HG03354 (cell line): ENCODE measurements around the gene E2F1.

Experiments
- ATAC-seq: cut with Tn5 transposase; IDR thresholded peaks from one replicate; pipeline ENCODE4 v1.9.1; 2021; ENCODE audit warnings: mild to moderate bottlenecking; ENCODE audit not compliant: unreplicated experiment, poor library complexity, severe bottlenecking

The E2F1 gene

GRCh38 chr20:33660685-33661058 is 25.5 kb downstream of the E2F1 start:
- no peak for ATAC-seq

GRCh38 chr20:33660035-33660684 is 26.0 kb downstream of the E2F1 start:
- ATAC-seq = no peak

- ATAC-seq = no peak
These were observed 26.7 kb downstream of the E2F1 start for GRCh38 chr20:33659341-33660034.

- ATAC-seq = no peak
These were observed 27.3 kb downstream of the E2F1 start for GRCh38 chr20:33658929-33659328.

GRCh38 chr20:33658510-33658909 is 27.7 kb downstream of the E2F1 start:
- no peak for ATAC-seq

GRCh38 chr20:33657704-33658095 is 28.5 kb downstream of the E2F1 start:
- no peak for ATAC-seq

- ATAC-seq = no peak
These were observed 29.1 kb downstream of the E2F1 start for GRCh38 chr20:33656783-33657703.

GRCh38 chr20:33656010-33656782 is 30.0 kb downstream of the E2F1 start:
- ATAC-seq = no peak

GRCh38 chr20:33655164-33655563 is 31.0 kb downstream of the E2F1 start:
- ATAC-seq = no peak

- no peak for ATAC-seq
These were observed 31.5 kb downstream of the E2F1 start for GRCh38 chr20:33654680-33655161.

- no peak for ATAC-seq
These were observed 32.1 kb downstream of the E2F1 start for GRCh38 chr20:33653900-33654596.

- ATAC-seq = no peak
These were observed 32.8 kb downstream of the E2F1 start for GRCh38 chr20:33653218-33653899.

- no peak for ATAC-seq
These were observed 34.6 kb downstream of the E2F1 start for GRCh38 chr20:33651562-33652048.

- ATAC-seq = no peak
These were observed 35.2 kb downstream of the E2F1 start for GRCh38 chr20:33650753-33651561.

- ATAC-seq = no peak
These were observed 36.0 kb downstream of the E2F1 start for GRCh38 chr20:33650111-33650752.

- no peak for ATAC-seq
These were observed 36.9 kb downstream of the E2F1 start for GRCh38 chr20:33649201-33649681.

GRCh38 chr20:33648396-33649004 is 37.7 kb downstream of the E2F1 start:
- no peak for ATAC-seq
